NCI-H2196 treated with DMSO at 0.1 percent for 48 hours (cell line): Measurements from ENCODE around the gene EZH1.
"Not testable (repeated sequence)": the region's sequence is repeated elsewhere in the genome, so short reads cannot be mapped to it uniquely, and the experiment has no call there.

Source experiments
- DNase-seq: peaks from one replicate; lab custom pipeline; 2025; ENCODE audit not compliant: unreplicated experiment; lab: John Stamatoyannopoulos, UW

EZH1 gene

DNA sequence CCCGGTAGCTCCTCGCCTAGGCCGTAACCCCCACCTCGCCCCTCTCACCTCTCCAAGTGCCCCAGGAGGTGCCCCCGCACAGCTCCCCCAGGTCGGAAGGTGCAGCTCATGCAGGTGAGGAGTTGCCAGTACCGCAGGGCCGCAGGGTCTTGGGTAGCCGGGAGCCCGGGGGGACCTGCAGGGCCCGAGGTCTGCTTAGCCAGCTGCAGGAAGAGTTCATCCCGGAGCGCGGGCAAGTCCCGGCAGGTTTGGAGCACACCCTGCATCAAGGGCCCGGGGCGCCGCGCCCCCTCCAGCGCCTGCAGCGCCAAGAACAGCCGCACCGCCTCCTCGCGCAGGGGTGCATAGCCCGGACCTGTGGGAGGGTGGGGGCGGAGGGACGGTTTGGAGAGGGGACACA, 72.8 kb downstream of the EZH1 start:
- DNase-seq: no peak

DNA sequence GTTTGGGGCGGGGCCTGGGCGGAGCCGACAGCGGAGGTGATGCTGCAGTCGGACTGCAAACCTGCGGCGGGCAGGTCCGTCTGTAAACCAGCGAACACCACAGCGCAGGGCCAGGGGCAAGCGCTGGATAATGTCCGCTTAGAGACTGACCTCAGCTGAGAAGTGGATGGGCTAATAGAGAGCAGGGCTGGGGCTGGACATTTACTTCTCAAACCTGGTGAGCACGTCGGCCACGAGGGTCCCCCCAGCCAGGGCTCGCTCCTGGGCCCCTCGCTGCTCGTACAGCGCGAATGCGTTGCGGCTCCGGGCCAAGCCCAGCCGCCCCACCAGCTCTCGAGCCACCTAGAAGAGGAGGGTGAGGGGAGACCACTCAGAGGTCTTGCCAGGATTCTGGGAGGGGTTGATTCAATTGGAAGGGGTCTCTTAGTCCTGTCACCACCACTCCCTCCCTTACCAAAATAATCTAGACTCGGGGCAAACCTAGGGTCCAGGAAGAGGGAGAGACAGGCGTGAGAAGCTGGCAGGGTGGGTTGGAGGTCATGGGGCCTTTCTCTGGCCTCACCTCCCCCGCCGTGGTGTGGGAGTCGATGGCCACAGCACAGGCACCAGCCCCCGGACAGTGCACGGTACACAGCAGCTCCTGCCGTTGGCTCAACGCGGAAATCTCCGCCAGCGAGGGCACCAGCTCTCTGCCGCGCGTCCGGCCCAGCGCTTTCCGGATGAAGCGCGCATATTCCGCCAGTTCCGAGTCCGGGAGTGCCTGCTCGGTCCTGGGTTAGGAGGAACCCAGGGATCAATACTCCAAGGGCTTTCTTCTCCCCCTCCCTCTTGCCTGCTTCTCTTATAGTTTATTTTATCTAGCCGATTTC, 73.8 kb downstream of the EZH1 start:
- DNase-seq: no peak

DNA sequence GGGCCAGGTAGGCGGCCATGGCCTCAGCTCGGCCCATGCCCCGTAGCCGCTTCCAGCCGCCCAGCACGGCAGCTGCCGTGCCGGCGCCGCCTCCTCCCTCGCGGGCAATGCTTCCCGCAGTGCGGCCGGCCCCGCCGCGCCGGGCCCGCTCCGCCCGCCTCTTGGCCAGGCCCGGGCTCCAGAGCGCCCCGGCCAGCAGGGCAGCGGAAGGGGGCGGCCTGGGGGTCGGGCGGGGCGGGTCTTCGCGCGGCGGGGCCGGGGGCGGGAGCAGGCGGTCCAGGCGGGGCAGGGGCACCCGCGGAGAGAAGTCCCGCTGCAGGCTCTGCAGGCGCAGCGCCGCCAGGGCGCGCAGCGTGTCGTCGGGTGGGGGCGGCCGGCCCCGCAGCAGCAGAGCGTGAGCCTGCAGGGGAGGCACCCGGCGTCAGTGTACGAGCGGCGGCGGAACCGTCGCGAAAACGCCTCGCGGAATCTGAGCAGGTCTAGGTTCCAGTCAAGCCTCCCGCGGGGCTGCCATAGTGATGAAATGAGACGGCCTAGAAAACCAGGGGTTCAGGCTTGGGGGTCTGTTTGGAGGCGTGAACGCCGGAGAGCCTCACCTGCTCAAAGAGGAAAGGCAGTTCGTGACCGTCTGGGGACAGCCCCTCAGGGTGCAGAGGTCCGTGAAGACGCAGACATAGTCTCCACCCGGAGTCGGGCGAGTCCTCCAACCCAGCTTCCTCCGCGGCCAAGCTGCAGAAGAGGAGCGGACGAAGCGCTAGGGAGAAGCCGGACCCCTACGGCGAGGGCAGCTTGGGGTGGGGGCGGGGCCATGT, 74.7 kb downstream of the EZH1 start:
- DNase-seq: no peak

DNA sequence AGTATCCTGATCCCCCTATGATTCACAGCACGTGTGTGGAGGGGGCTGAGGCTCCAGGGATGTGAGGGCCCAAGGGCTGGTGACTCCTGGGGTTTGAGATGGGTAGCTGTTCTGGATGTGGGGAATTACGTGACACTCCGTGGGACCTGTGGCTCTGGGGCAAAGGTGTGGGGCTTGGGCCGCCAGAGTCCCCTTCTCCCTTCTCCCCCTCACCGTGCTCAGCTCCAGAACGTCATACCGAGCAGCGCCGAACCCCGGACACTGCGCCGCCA, 75.2 kb downstream of the EZH1 start:
- DNase-seq: no peak

DNA sequence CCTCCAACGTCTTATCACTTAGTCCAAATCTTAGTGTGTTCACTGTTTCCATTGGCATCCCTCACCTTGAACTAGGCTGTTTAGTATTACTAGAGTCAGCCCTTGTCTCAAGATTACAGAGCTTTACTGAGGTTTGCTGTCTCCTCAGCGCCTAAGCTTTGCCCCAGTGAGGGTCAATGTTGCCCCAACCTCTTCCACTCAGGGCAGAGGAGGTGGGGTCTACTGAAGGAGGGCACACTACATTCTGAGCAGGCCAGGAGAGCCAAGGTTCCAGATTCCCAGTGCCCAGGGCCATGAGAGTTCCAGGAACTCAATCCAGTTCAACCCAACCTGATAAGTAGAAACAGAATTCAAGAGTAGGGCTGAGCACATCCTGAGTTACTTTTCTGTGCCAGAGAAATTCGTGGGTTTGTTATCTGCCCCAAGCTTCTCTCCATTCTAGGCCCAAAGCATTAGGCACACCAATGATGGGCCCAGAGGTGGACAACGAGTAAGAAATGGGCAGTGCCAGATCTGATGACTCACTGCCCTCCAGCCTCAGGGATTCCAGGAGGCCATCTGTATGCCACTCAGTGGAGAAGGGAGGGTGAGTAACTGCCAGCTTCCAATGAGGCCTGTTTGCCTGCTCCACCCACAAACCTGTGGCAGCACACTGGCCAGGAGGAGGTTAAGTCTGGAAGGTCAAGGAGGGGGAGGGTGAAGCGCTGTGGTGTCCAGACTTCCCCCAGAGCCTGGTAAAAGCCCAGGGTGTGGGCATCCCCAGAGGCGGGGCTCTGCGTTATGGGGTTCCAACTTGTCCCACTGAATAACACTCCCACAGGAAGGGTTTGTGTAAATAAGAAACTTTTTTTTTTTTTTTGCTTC, 77.5 kb downstream of the EZH1 start:
- peak; percentile 58 for DNase-seq

DNA sequence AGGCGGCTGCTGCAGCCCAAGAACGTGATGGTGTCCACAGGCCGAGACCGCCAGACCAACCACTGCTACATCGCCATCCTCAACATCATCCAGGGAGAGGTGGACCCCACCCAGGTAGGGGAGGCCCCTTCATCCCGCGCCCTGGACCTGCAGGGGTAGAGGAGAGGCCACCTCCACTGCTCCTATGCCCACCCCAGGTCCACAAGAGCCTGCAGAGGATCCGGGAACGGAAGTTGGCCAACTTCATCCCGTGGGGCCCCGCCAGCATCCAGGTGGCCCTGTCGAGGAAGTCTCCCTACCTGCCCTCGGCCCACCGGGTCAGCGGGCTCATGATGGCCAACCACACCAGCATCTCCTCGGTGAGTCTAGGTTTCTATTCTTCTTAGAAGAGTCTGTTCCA, 78.7 kb downstream of the EZH1 start:
- DNase-seq: not testable (repeated sequence)

DNA sequence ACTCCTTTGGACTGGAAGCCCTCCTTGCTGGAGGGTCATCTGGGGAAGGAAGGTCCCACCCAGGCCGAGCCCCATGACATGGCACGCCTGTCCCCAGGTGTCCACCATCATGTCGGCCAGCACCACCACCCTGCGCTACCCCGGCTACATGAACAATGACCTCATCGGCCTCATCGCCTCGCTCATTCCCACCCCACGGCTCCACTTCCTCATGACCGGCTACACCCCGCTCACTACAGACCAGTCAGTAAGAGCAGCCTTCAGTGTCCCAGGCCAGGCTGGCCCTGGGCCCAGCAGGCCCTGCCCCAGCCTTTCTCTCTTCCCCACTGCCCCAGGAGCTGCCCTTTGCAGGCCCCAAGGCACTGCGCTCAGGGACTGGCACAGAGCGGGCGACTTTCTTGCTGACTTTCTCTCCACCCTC, 79.2 kb downstream of the EZH1 start:
- DNase-seq: no peak

DNA sequence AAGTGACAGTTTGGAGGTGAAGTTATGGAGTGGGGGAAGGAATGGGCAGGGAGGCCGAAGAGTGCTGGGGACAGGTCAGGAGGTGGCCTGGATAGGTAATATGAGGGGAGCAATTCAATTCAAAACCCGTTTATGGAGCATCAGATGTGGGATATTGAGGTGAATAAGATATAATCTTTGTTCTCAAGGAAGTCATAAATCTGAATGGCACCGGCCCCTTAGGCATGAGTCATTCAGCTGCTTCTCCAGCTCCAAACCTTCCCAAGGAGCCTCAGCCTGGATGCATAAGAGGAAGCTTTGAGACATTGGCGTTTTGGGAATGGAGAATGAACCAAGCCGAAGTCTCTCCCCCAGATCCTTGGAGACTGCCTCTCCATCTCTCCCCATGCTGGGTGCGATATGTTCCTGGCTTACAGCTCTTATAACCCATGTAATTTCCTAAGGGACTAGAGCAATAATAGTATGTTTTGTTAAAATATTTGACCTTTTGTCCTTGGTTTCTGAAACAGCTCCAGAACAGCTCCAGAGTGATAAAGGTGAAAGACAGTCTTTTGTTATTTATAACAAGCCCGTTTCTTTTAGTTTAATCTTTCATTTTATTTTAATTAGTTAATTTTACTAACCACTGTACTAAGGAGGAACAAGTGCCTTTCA, 84.0 kb downstream of the EZH1 start:
- no peak for DNase-seq

DNA sequence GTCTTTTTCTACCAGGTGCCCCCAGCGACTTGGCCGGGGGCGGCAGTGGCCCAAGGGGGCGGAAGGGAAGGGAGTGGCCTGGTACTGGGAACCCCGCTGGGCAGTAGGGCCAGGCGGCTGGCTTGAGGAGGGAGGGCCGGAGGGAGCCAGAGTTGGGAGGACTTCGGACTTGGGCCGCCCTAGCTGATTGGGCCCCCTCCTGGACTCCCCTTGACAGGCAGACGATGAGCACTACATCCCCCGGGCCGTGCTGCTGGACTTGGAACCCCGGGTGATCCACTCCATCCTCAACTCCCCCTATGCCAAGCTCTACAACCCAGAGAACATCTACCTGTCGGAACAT, 84.9 kb downstream of the EZH1 start:
- not testable (repeated sequence) for DNase-seq

DNA sequence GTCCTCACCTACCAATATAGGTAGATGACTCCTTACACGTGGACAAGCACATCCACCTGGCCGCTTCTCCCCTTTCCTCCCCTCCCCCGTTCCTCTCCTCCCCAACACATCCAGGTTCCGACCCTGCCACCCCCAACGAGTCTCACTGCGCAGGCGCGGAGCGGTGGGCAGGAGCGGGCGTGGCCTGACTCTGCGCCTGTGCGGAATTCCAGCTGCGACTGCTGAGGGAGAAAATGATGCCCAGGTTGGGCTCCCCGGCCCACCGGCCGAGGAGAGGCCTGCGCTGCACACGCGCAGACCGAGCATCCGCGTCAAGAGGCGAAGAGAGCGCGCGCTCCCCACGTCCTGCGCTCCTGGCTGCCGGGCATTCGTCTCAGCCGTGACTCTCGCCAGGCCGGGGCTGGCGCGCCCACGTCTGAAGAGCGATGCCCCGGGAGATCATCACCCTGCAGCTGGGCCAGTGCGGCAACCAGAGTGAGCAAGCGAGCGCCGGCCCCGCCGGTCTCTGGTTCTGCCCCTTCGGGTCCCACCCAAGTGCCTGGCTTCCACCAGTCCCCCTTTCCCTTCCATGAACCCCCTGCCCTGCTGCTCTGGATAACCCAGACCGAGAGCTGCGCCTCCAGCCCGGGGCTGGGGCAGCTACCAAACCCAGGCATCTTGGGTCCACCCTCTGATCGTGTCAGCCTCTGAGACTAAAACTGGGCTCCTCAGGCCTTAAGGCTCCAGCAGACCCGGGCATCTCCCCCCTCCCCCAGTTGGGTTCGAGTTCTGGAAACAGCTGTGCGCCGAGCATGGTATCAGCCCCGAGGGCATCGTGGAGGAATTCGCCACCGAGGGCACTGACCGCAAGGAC, 85.5 kb downstream of the EZH1 start, which contains the start of gene TUBG2:
Gene TUBG2 (plus strand): TSS at position 206 of the 853 bp plus-strand sequence. CDS start 220 bp downstream, at position 426.
- peak; percentile 66 for DNase-seq

DNA sequence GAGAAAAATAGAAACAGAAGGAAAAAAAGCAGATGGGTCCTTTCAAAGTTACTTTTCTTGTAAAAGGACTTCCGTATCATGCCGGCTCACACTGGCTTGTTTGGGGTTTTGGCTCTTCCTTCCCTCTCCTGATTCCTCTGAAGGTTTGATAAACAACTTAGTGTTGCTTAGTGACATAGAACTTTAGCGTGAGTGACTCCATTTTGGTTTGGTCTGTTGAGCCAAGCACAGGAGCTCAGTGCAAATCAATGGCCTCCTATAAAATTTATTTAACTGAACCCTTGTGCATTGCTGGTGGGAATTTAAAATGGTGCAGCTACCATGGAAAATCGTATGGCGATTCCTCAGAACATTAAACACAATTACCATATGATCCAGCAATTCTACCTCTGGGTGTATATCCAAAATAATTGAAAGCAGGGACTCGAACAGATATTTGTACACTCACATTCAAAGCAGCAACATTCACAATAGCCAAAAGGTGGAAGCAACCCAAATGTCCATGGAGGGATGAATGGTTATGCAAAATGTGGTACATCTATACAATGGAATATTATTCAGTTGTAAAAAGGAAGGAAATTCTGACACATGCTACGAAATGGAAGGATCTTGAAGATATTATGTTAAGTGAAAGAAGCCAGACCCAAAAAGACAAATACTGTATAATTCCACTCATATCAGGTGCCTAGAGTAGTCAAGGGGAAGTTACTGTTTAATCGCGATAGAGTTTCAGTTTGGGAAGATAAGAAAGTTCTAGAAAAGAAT, 86.8 kb downstream of the EZH1 start:
- no peak for DNase-seq

DNA sequence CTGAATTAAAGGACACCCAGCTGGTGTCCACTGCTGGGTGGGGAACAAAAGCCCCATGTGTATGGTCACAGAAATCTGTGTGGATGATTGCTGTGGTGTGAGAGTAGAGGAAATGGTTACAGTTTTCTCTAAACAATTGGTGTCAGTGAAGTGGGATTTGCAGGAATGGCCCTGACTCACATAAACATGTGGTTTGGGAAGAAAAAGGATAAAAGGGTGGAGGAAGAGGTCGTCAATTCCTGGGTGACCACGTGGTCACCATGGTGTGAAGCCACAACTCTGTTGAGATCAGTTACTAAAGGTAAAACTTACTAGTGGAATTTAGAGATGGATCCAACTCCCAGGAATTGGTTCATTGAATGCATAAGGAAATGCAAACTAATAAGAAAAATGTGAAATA, 89.3 kb downstream of the EZH1 start:
- DNase-seq: no peak

DNA sequence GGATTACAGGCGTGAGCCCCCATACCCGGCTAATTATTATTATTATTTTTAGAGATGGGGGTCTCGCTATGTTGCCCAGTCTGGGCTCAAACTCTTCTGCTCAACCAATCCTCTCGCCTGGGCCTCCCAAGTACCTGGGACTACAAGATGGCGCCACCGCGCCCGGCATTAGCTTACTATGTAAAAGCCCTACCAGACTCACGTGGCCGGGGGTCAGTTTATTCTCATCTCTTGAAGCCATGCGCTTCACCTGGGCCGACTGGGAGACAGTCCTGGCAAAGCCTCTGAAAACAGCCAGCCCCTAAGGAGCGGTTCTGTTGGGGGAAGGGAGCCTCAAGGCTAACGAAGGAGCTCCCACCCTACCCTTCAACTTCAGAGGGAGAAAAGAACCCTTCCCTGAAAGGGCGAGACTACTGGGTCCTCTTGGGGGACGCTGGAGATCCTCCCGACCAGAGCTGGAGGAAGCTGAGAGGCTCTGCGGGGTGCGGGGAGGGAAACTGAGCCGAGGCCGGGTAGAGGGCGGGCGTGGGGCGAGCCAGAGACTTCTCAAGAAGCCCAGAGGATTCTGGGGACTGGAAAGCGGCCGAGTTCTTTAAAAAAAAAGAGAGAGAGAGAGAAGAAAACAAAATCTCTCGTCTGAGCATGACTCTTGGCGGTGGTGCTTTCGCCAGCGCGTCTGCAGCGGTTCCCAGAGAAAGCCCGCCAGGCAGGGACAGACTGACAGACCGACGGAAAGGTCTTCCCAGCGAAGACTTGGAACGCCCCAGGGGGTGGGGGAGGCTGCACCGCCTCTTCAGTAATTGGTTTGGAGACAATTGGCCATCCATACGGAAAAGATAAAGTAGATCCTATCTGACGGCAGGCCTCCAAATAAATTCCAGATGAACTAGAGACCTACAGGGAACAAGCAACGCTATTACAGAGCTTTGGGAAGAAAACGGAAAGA, 91.4 kb downstream of the EZH1 start:
- DNase-seq: no peak

DNA sequence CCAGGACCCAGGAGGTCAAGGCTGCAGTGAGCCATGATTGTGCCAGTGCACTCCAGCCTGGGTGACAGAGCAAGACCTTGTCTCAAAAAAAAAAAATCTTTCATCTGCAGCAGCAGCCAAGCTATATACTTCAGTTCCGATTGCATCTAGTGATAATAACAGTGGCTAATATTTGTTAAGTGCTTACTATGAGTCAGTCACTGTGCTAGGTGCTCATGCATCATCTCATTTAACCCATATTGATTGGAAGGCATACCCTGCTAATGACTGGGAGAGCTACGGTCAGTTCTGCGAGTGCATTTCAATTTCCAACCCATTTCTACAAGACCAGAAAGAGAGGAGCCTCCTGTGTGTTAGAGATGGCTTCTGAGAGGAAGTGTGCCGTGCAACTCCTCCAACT, 93.4 kb downstream of the EZH1 start:
- DNase-seq: no peak
